NCI-H82 (cell line): ENCODE measurements around the gene SARDH.
A peak's percentile ranks its signal among the peaks of the same experiment; 100 is the strongest.

ENCODE experiments used
- DNase-seq: peaks from one replicate; lab custom pipeline; 2025; lab: John Stamatoyannopoulos, UW

Gene SARDH

DNA sequence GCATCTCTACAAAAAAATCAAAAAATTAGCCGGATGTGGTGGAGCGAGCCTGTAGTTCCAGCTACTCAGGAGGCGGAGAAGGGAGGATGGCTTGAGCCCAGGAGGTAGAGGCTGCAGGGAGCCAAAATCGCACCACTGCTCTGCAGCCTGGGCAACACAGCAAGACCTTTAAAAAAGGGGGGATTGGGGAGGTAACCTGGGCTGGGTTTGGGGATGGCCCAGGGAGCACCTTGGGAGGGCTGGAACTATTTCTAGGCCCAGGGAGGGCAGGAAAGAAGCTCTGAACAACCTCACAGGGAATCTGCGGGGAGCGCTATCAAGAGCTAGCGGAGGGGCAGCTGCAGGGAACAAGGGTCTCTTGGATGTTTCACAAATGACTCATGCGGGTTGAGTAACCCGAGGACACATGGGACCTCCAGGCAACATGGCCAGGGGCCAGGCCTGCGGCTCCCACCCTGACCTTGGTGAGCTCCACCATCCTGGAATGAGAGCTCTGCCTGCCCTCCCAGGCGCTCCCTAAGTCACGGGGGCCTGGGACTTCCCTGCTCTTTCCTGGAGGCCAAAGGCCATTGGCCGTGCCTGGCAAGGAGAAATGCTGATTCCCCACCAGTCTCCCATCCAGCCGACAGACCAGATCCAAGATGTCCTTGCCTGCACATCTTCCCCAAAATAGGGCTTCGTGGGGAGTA, 23.4 kb downstream of the SARDH start:
- no peak for DNase-seq

DNA sequence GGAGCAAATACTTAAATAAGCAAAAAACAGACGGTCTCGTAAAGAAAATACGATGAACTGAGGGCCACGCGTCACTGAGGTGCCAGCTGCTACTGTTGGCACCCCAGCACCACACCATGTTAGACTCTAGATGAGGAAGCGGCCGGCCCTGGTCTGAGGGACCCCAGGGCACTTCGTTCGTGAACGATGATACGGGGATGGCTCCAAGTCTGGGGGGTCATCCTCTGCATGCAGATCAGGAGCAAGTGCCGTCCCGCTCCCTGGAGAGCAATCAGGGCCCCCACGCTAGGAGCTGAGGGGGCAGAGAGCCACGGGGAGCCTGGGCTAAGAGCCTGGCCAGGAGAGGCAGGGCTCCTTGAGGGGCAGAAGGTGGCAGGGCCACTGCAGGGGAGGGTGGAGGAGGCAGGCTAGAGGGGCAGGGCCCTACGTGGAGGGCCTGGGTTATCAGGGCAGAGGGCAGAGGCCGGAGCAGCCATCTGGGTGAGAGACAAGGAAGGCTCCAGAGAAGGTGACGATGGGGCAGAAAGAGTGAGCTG, 24.1 kb downstream of the SARDH start:
- no peak for DNase-seq

DNA sequence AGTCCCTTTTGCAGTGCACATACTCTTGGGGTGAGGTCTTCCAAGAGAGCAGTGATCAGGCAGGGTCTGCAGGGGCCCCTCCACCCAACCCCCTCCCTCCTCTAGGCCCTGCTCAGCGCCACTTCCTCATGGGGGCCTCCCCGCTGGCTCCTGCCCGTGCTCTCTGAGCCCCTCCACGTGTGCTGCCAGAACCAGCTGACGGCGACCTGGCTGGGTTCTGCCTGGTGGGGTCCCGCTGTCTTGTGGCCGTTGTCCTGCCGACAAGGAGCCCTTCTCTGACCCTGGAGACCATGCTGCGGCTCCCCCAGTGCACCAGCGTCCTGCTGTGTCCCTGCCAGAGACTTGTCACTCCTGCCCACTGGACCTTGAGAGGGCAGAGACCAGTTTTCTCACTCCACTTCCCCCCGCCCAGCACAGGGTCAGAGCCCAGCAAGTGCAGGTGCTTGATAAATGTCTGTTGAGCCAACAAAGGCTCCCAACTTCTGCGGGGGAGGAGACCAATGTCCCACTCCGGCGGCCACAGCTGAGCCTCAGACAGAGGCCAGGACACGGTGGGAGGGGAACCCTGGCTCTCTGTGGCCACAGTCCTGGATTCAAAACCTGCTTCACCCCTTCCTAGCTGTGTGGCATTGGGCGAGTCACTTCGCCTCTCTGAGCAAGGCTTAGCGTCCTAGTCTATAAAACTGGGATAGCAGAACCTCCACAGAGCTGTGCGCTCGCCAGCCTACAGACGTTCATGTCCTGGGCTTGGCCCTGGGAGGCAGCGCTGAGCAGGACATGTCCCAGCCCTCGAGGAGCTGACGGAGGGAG, 24.8 kb downstream of the SARDH start:
- DNase-seq: no peak

DNA sequence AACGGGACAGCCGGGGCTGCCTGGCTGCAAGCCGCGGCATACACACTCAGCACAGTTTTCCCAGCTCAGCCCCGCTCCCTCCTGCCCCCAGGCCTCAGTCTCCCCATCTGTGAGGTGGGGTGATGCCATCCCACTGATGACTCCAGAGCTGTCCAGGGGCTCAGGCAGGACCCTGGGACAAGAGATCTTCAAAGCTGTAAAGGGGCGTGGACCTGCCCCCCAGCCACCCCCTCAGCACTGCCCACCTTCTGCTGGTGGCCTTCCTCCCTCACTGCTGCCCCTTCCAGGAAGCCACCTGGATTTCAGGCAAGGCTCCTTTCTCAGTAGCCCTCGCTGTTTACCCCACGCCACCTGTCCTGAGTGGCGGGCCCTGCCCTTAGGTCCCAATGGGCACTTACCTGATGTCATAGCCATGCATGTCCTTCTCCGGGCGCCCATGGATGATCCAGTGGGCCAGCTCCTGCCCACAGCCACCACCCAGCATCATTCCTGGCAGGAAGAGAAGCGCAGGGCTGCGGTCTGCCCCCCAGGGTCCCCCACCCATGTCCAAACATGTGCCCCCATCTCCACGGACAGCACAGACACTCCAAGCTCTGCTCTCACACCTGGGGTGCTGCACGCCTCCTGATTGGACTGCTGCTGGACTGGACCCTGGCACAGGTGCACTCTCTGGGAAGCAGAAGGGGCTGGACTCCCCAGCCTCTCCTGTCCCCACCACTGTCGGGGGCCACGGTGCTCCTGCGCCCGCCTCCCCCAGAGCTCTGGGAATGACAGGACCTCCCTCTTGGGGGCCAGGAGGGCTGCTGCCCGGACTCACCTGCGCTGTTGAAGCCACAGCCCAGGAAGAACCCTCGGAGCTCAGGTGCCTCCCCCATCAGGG, 25.7 kb downstream of the SARDH start:
- DNase-seq: no peak

DNA sequence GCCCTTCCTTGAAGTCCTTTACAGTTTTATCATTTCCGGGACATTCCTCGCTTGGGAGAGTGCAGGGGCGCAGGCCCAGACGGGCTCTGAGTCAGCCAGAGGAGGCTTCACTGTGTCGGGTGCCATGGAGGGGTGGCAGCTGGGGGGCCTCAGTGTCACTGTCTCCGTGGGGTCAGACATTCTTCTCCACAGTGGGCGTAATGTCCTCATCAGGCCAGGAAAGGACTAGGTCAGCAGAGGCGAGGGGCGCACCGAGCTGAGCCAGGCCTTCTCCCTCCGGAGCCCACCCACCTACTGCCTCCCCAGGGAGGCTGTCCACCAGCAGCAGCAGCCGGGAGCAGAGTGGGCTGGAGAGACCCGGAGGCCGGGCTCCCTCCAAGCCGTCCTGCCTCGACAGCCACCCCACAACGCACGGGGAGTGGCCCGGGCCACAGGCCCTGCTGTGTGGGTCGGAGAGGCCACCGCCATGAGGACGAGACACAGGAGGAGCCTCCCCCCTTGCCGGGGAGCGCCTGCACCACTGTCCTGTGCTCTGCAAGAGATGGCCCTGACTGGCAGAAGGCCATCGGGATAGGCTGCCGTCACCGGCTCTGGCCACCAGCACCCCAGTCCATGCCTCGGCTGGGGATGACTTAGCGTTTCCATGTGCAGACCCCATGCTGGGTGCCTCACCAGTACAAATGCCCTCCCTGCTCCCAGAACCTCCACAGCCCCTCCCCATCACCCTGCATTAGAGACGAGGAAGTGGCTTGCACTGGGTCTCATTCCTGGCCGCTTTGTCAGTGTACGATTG, 26.5 kb downstream of the SARDH start:
- no peak for DNase-seq

DNA sequence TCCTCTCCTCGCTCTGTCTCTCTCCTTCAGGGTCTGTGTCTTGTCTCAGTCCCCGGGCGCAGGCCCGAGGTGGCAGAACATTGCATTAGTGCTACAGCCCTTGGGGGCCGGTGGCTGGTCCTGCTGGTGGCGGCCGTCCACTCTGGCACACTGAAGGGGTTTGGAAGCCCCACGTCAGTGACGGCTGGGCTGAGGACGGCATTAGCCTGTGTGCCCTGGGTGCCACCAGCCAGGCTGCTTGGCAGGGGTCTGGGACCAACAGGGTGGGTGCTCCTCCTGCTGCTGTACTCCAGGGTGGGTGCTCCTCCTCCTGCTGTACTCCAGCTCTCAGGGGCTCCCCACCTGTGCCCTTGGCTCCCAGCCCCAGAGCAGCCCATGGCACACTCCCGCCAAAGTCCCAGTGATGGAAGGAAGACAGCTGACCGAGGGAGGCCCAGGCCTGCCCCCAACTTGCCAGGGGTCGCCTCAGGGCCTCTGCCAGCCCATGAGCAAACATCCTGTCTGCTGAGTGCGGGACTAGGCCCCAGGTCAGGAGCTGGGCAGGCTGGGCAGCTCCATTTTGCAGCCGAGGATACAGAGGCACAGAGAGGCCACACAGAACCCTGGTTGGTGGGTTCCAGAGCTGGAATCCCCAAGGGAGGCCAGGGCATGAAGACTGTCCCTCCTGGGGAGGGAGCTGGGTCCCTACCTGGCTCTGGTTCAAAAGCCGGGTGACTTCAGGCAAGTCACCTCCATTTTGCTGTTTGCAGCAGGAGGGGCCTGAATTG, 27.3 kb downstream of the SARDH start:
- DNase-seq: no peak

DNA sequence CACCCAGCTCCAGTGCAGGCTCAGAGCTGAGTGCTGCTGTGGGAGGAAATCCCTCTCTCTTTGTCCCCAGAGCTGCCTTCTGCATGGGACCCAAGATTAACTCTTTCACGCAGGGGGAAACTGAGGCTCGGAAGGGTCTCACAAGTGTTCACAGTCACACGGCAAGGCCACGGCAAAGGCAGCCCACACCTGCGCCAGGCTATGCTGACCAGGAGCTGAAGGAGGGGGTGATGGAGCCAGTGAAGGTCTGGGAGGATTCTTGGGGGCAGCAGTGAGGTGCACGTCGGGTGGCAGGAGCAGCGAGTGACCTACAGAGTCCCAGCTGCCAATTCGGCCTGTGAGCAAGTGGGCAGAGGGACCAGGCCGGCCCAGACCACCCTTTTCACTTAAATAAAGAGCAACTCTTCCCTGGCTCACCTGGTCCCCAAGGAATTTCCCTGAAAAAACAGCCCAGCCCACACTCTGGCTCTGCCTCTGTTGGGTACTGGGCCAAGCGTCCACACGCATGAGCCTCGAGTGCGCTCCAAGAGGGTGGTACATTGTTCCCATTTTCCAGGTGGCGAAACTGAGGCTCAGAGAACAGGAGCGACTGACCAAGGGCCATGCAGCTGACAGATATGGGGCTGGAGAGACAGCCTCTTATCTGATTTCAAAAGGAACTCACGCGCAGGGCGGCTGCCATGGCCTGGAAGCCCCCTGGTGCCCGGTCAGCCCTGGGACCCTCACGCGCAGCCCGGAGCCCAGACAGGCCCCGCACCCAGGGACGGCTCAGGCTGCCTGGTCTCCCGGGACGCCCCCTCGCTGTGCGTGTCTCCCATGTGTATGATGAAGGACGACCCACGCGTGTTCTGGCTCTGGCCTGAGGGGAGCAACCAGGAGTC, 28.2 kb downstream of the SARDH start:
- DNase-seq: no peak

DNA sequence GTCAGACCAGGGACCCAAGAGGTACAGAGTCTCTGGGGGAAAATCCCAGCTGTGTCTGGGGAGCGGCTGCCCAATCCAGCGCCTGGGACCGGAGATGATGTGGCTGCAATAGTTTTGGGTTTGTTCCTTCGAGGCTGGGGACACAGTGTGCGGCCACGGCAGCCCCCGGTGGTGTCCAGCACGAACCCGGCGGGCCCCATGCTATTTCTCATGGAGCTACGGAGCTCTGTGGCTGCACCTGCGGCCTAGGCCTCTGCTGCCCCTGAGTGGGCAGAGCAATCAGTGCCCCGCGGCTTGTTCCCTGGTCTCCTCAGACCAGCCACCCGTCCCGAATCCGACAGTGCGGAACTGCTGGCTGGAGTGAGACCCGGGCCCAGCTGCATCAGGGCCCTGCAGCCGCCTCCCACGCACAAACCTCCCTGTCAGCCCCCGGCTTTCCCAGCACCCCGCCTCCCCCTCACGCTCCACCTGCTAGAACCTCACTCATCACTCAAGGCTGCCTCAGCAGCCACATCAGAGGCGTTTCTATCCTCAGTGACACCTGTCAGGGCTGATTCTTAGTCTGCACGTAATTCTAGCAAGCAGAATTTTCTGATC, 29.0 kb downstream of the SARDH start:
- DNase-seq: peak; percentile 93

DNA sequence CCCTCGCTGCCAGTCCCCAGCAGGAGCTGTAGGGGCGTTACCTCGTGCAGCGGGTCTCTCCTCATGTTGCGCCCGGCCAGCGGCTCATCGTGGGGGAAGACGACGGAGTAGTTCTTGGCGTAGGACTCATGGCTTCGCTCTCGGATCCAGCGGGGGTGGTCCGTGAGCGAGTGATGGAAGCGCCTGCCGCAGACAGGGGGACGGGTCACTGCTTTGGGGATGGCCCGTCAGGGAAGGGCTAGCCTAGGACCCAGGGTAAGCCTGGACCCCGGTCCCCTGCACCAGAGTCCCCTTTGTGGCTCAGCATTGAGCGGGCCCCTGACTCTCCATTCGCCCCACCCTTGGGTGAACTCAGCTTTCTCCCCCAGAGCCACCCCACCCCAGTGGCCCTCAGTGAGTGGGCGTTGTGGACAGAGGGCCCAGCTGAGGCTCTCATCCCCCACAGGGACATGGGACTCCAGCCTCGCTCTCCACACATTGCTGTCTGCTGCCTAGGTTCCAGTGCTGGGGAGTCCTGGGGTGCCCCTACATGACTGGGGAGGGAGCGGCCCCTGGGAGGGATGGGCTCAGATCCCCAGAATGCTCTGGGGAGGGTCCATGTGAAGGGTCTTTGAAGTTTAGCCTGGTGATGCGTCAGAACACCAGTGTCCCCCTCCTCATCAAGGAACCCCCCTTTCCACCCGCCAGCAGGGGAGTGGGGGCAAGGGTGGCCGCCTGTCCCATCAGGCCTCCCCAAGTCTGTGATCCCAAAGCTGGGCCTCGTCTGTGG, 29.7 kb downstream of the SARDH start:
- DNase-seq: no peak

DNA sequence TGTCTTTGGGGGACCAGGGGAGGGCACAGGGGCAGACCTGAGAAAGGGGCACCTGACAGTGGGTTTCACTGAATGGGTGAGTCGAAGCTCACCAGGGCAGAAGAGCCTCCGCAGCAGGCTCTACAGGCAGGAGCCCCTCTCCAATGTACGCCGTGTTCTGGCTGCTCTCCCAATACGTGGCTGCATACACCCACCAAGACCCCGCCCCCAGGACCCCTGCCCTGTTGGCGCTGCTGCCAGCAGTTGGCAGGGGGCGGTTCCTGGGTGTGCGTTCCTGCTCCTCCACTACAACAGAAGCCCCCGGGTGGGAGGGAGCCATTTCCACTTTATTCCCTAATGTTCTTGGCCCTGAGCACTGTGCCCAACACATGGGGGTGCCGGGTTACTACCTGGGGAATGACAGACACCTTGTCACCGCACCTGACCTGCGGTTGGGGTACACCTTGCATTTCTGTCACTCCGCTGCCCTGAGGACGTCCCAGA, 30.3 kb downstream of the SARDH start:
- no peak for DNase-seq

DNA sequence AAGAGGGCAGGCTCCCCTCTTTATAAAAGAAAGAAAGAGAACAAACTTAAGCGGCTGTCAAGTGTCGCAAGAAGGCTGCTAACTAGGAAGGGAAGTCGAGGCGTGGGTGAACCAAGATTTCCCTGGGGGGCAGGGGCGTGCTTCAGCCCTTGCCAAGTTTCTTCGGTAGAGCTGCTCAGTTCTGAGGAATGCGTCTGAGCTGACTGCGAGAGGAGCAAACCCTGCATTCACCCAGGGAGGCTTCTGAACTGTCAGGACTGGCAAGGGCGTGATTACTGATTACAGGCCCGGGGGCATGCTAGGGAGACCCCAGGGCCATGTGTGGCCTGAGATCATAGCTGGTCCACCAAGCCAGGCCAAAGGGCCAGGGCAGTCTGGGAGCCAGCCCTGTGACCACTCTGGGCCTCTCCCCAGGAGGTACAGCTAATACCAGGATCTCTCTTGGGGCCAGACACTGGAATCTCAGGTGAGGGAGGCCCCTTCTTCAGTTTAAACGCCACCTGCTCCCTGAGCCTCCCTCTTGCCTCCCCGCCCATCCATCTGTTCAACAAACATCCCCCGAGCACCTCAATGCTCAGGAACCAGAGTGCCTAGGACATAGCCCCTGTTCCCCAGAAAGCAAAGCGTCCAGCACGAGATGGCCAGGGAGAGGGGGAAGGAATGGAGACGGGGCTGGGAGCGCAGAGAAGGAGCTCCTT, 30.9 kb downstream of the SARDH start:
- peak; percentile 53 for DNase-seq

DNA sequence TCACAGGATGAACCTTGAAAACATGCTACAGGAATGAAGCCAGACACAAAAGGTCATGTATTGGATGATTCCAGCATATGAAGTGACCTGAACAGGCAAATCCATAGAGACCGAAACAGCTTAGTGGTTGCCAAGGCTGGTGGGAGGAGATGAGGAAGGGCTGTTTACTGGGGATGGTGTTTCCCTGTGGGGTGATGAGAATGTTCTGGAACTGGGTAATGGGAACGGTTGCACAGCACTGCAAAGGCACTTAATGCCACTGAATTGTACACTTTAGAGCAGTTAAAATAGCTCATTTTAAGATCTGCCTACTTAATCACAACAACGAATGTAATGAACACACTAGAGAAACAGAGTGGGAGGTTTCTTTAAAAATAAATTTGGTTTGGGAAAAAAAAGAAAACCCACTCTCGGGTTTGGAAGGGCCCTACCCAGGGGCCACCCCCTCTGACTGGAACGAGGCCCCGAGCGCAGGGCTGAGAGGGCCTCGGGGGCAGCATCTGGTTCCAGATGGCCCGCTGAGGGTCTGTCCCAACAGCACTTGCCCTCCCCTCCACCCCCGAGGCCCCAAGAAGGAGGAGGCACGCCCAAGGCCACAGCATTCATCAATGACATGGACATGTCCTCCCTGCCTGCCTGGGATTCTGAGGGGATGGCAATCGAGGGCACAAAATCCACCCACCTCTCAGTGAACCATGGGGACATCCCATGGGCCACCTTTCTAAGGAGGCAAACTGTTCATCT, 31.7 kb downstream of the SARDH start:
- DNase-seq: peak; percentile 26

DNA sequence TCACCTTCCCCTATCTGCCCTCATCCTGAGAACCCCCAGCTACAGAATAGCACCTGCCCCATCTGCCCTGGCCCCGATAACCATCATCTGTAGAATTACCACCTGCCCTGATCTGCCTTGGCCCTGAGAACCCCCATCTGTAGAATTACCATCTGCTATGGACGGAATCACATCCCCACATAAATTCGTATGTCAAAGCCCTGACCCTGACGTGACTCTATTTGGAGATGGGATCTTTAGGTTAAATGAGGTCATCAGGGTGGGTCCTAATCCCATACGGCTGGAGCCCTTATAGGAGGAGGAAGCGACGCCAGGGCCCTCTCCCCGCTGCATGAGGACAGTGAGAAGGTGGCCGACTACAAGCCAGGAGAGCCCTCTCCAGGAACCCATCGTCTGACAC, 32.6 kb downstream of the SARDH start:
- DNase-seq: peak; percentile 88

DNA sequence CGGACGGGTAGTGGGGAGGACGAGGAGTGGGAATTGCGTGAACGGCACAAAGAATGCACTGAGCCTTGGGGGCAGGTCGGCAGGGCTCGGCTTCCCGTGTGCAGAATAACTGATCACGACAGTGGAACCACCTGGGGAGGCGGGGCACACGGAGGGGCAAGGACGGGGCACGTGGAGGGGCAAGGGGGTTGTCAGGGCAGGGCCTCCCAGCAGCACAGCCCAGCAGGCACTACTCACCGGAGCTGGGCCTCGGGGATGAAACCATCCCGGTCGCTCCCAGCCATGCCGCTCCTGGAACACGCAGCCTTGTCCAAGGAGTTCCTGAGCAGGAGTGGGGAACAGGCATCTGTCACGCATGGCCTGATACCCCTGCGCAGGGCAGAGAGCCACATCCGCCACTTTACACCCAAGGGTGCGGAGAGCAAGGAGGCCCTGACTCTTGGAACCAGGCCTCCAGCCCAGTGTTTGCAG, 33.4 kb downstream of the SARDH start:
- peak; percentile 16 for DNase-seq

DNA sequence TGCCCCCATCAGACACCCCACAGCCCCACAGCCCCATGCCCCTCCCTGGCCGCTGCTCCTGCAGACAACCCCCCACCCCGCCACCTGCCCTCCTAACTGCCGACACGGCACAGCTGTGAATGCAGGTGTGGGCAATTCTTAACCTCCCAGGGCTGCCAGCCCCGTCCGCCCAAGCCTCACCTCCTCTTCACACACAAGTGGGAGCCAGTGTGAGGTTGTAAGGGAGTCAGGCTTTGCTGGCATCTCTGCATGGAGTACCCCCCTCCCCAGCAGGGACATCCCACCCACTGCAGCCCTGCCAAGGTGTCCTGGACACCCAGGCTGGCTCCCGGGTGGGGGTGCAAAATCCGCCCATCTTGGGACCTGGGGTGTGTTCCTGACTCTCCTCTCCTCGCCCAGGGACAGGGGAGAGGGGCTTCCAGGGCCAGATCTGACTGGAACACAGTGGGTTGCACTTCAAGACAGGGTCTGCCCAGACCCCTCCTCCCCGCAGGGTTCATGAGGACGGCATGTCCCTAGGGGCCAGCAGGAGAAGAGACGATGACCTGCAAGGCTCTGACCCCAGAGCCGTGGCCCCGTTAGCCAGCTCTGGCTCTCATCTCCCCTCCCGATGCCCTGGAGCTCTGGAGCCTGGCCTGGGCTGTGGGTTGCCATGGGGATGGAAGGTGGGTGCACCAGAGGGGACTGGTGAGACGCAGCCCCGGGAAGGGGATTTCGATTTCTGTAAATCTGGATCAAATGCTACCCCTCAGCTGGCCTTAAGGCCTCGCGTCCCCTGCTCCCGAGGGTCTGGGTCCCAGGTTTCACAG, 34.4 kb downstream of the SARDH start:
- no peak for DNase-seq
